GM06990 (cell line): Measurements from ENCODE around the gene CTSH.

Source experiments
- DNase-seq: peaks from one replicate; pipeline ENCODE4 v3.0.0-alpha.2; 2011; ENCODE audit not compliant: insufficient read length; ENCODE audit errors: extremely low read depth
- H3K27me3 ChIP-seq: replicated peaks from 2 replicates; pipeline ENCODE4 v1.6.0; 2011; ENCODE audit warnings: low read length; ENCODE audit not compliant: control insufficient read depth, insufficient read depth
- H3K36me3 ChIP-seq: 2 replicates; pipeline ENCODE4 v1.5.1; 2011; ENCODE audit warnings: low read length; ENCODE audit not compliant: control insufficient read depth, insufficient read depth
- H3K4me3 ChIP-seq: replicated peaks from 2 replicates; pipeline ENCODE4 v1.5.1; 2011; ENCODE audit warnings: low read depth, mild to moderate bottlenecking, control low read depth, low read length
- CTCF ChIP-seq: IDR thresholded peaks from 2 replicates; pipeline ENCODE4 v1.5.1; 2011; ENCODE audit warnings: low read length, control low read depth, mild to moderate bottlenecking, inconsistent platforms; ENCODE audit not compliant: insufficient read depth, poor library complexity, severe bottlenecking

The CTSH gene

GRCh38 chr15:78921517-78921916 lies 23.3 kb downstream of the CTSH start:
- no peak for TF ChIP-seq CTCF

GRCh38 chr15:78917888-78918287 lies 27.0 kb downstream of the CTSH start:
- no peaks in the 10 kb centered on the region for H3K27me3 ChIP-seq
- no peak overlapping the region for H3K4me3 ChIP-seq
- H3K36me3 ChIP-seq = peaks cover 20% of the 10 kb centered on the region
- TF ChIP-seq CTCF = no peak
- DNase-seq = no peak

More at GRCh38 chr15:78921517-78921916, 23.3 kb downstream of the CTSH start:
- Histone ChIP-seq H3K36me3 (peaks cover 41% of the 10 kb centered on the region), H3K4me3 (no peak overlapping the region), H3K27me3 (no peaks in the 10 kb centered on the region)
- DNase-seq = no peak

GRCh38 chr15:78916088-78916487 lies 28.8 kb downstream of the CTSH start:
- no peak for DNase-seq
- Histone ChIP-seq H3K27me3 (no peaks in the 10 kb centered on the region), H3K36me3 (peaks cover 8% of the 10 kb centered on the region), H3K4me3 (no peak overlapping the region)
- TF ChIP-seq CTCF = no peak

- H3K27me3 ChIP-seq = no peaks in the 10 kb centered on the region
- H3K4me3 ChIP-seq = no peak overlapping the region
- peaks cover 12% of the 10 kb centered on the region for H3K36me3 ChIP-seq
- DNase-seq = no peak
- TF ChIP-seq CTCF = no peak
These were observed 29.3 kb downstream of the CTSH start for GRCh38 chr15:78915341-78916087.

- TF ChIP-seq CTCF = no peak
- peaks cover 18% of the 10 kb centered on the region for H3K36me3 ChIP-seq
- no peak overlapping the region for H3K4me3 ChIP-seq
- H3K27me3 ChIP-seq = no peaks in the 10 kb centered on the region
- DNase-seq = no peak
These were observed 30.6 kb downstream of the CTSH start for GRCh38 chr15:78914027-78914764.
